T1000 (cell line): Measurements from ENCODE around the gene MAST3.
"Not testable (repeated sequence)": the region's sequence is repeated elsewhere in the genome, so short reads cannot be mapped to it uniquely, and the experiment has no call there.

Source experiments
- DNase-seq: peaks from one replicate; lab custom pipeline; 2025; ENCODE audit warnings: mixed read lengths; lab: John Stamatoyannopoulos, UW

Gene MAST3

GRCh38 chr19:18137657-18138339 lies 40.2 kb downstream of the MAST3 start:
- no peak for DNase-seq

GRCh38 chr19:18140473-18140872 lies 42.9 kb downstream of the MAST3 start:
- DNase-seq: no peak

- DNase-seq: no peak
These were observed 43.5 kb downstream of the MAST3 start for GRCh38 chr19:18141031-18141430.

- no peak for DNase-seq
These were observed 46.3 kb downstream of the MAST3 start for GRCh38 chr19:18143902-18144301.

GRCh38 chr19:18144361-18144760 lies 46.8 kb downstream of the MAST3 start:
- DNase-seq: no peak

GRCh38 chr19:18144906-18145305 lies 47.3 kb downstream of the MAST3 start:
- DNase-seq: no peak

GRCh38 chr19:18145391-18145999 lies 47.9 kb downstream of the MAST3 start:
- DNase-seq: no peak

GRCh38 chr19:18147396-18147795 lies 49.8 kb downstream of the MAST3 start:
- DNase-seq: no peak

- DNase-seq: no peak
These were observed 52.0 kb downstream of the MAST3 start for GRCh38 chr19:18149596-18149975.

- no peak for DNase-seq
These were observed 53.4 kb downstream of the MAST3 start for GRCh38 chr19:18150776-18151624.

GRCh38 chr19:18152442-18152816 lies 54.9 kb downstream of the MAST3 start:
- DNase-seq: peak; percentile 92

GRCh38 chr19:18152817-18153555 lies 55.4 kb downstream of the MAST3 start, which contains the start of gene PIK3R2:
TSS of gene PIK3R2 (plus strand) at chr19:18153163. CDS start at chr19:18155880, 2,717 bp downstream.
- peak; percentile 98 for DNase-seq

- DNase-seq: no peak
These were observed 56.1 kb downstream of the MAST3 start for GRCh38 chr19:18153556-18154134.

GRCh38 chr19:18155095-18156087 lies 57.8 kb downstream of the MAST3 start:
- DNase-seq: no peak

GRCh38 chr19:18156268-18156667 lies 58.7 kb downstream of the MAST3 start:
- no peak for DNase-seq

GRCh38 chr19:18156841-18157464 lies 59.4 kb downstream of the MAST3 start:
- peak; percentile 17 for DNase-seq

GRCh38 chr19:18157465-18158063 lies 60.0 kb downstream of the MAST3 start:
- DNase-seq: no peak

- DNase-seq: no peak
These were observed 60.9 kb downstream of the MAST3 start for GRCh38 chr19:18158467-18158866.

GRCh38 chr19:18159059-18159616 lies 61.6 kb downstream of the MAST3 start:
- not testable (repeated sequence) for DNase-seq
